LHCN-M2 (cell line): ENCODE data around the gene CHIC2. TPM values are rescaled to one million over a fixed set of nuclear protein-coding genes. Genes with fewer than 3 reads are reported as not detected.
A peak's percentile ranks its signal among the peaks of the same experiment; 100 is the strongest.
"Not testable (repeated sequence)": the region's sequence is repeated elsewhere in the genome, so short reads cannot be mapped to it uniquely, and the experiment has no call there.

Experiments
- DNase-seq: peaks from one replicate; pipeline ENCODE4 v3.0.0-alpha.2; 2012; ENCODE audit warnings: low read depth
- total RNA-seq: library from RNA; depleted of rRNA; stranded (reverse); fragments of >200 nt; gene quantifications from 2 replicates; pipeline ENCODE4 v1.2.3, GENCODE V29; 2014

Gene CHIC2
- total RNA-seq, 1 experiment from 2014 or later = 29.6 TPM

- DNase-seq = no peak
Observed at GRCh38 chr4:54061873-54062272, 2.5 kb downstream of the CHIC2 start.

DNA sequence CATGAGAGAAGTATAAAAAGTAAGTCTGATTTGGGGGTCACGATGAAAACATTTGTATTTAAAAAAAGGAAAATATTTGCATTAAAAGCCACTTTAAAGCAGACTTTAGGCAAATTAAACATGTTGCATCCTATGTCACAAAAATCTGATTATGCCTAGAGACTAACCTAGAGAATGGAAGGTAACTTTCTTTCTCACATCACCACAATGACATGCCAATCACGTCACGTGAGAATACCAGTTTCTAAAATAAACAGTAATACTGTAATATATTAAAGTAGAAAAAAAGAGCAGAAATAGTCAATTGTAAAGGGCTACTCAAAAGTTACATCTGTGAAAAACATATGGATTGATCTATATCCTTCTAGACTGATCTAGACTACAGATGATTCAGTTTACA lies 3.3 kb downstream of the CHIC2 start:
- no peak for DNase-seq

GRCh38 chr4:54060116-54060515 lies 4.3 kb downstream of the CHIC2 start:
- DNase-seq = no peak

DNA sequence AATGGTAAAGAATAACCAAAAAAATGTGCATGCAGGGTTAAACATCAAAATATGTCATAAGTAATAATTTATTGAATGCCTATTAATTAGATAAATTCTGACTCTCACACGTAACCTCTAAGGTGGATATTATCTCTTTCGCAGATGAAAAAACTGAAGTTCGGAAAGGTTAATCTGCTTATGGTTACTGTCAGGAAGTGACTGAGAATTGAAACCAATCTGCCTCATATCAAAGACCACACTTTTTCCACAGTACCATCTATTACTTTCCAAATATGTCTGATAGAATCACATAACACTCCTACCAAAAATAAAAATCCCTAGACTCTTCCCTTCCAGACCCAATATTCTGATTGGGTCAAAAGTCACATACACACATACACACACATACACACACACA lies 6.2 kb downstream of the CHIC2 start:
- DNase-seq = no peak

- DNase-seq = no peak
Observed at GRCh38 chr4:54056360-54056759, 8.0 kb downstream of the CHIC2 start.

DNA sequence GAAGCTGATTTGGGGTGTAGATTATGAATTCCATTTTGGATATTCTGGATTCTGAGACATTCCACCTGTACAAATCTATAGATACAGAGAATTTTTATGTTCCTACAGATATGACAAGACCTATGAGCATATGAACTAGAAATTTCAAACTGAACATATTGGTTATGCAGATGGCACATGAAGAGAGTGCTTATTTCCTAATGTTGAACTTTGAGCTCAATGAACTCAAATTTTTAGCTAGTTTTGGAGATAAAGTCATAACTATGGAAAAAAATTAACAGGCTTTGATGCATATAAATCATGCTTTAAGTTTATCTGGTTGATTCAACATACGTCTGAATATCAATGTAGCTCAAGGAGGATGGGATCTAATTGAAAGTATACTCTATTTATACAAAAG lies 8.9 kb downstream of the CHIC2 start:
- no peak for DNase-seq

- DNase-seq = peak; percentile 8
Observed at GRCh38 chr4:54054501-54054900, 9.9 kb downstream of the CHIC2 start.

GRCh38 chr4:54053322-54053721 lies 11.1 kb downstream of the CHIC2 start:
- not testable (repeated sequence) for DNase-seq

GRCh38 chr4:54050214-54050904 lies 14.0 kb downstream of the CHIC2 start:
- peak; percentile 27 for DNase-seq

DNA sequence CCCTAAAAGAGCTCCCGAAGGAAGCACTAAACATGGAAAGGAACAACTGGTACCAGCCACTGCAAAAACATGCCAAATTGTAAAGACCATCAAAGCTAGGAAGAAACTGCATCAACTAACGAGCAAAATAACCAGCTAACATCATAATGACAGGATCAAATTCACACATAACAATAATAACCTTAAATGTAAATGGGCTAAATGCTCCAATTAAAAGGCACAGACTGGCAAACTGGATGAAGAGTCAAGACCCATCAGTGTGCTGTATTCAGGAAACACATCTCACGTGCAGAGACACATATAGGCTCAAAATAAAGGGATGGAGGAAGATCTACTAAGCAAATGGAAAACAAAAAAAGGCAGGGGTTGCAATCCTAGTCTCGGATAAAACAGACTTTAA lies 20.8 kb downstream of the CHIC2 start:
- DNase-seq = not testable (repeated sequence)

DNA sequence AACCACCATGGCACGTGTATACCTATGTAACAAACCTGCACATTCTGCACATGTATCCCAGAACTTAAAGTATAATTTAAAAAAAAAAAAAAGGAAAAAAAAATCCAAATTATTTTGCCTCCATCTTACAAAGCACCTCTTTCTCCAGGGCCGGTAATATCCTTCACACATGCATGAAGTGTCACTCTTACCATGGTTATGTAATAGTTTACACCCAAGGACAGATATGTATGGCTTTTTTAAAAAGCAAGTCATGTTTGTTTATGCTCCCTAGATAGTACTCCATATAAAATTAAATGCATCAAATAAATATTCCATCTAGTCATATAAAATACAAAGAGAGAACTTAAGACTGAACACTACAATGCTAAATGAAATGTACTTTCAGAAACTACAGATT lies 22.5 kb downstream of the CHIC2 start:
- no peak for DNase-seq

GRCh38 chr4:54041100-54041499 lies 23.3 kb downstream of the CHIC2 start:
- DNase-seq = no peak

DNA sequence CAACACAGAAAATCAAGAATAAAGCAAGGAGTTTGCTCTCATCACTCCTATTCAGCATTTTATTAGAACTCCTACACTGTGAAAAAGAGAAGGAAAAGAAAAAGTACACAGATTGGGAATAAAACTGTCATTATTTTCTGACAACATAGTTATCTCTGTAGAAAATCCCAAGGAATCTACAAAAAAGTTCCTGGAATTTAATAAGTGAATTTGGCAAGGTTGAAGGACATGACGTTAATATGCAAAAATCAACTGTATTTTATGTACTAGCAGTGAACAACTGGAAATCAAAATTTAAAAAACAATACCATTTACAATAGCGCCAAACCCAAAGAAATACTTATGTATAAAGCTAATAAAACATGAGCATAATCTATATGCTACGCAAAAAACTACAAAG lies 26.3 kb downstream of the CHIC2 start:
- DNase-seq = no peak

- DNase-seq = no peak
Observed at GRCh38 chr4:54036184-54036583, 28.2 kb downstream of the CHIC2 start.

DNA sequence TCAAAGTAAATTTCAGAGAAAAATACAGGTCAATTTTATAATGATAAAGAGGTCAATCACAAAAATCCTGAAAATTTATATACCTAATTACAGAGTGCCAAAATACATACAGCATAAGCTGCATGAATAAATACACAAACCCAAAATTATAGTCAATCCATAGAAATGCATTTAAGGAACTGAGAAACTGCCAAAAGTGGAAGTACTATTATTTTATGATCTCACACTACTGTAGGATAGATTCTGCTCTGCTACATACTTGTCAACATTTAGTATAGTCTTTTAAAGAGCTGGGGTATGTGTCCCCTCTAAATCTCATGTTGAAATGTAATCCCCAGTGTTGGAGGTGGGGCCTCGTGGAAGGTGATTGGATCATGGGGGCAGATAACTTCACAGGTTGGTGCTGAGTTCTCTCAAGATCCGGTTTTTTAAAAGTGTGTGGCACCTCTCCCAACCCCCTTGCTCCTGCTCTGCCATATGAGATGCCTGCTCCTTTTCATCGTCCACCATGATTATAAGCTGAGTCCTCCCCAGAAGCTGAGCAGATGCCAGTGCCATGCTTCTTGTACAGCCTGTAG lies 31.8 kb downstream of the CHIC2 start:
- no peak for DNase-seq

DNA sequence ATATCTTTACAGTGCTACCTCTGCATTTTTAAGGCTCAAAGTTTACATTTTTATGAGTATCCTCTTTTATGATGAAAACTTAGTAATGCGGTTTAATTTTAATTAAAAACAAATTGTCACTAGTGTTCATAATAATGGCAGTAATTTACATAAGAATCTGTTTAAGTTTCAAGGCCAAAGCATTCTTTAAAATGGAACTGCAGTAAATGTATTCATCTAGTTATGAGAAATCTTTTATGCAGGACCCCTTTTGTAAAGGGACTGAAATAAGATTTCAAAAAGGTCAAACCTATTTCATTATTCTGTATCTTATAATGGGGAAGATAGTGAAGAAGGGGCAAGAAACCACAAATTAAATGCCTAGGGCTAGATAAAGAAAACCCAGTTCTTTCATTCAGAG lies 37.1 kb downstream of the CHIC2 start:
- DNase-seq = no peak

- no peak for DNase-seq
Observed at GRCh38 chr4:54025582-54025981, 38.8 kb downstream of the CHIC2 start.

DNA sequence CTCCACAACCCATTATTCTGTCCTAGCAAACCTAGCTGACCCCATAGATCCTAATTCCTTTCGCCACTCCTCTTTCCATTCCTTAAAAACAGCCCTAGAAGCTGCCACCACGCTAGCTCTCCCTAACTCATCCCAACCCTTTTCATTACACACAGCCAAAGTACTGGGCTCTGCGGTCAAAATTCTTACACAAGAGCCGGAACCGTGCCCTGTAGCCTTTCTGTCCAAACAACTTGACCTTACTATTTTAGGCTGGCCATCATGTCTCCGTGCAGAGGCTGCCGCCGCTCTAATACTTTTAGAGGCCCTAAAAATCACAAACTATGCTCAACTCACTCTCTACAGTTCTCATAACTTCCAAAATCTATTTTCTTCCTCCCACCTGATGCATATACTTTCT lies 41.4 kb downstream of the CHIC2 start:
- DNase-seq = not testable (repeated sequence)

DNA sequence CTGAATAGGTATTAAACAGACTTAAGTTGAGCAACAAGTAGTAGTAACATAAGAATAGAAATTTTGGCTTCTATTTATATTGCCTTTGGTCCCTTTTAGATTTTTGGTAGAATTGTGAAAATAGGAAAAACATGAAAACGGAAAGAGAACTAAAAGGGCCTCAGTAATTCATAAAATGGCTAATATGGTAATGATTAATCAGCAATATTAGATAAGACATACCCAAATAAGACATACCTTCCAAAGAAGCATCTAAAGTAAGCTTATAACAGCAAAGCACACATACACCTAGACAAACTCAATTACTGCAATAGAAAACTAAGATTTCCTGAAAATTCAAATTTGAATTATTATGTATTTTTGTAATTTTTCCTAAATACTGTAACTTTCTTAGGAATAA lies 46.4 kb downstream of the CHIC2 start:
- DNase-seq = no peak

- no peak for DNase-seq
Observed at GRCh38 chr4:54017308-54017707, 47.1 kb downstream of the CHIC2 start.

DNA sequence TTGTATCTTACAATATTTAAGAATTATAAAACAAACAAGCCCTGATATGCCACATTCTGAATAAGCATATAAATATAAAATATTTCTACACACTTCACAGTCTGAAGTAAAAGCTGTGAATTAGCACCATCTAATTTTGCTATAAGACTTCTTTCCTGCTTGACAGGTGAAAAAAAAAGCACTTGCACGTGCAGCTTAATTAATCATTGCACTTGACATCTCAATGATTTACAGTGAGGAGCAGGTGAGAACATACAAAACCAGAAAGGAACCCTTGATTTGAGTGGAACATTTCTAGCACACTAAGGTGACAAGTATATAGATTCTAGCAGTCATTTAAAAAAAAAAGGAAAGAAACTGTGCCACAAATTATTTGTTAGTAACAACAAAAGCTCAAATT lies 47.9 kb downstream of the CHIC2 start:
- no peak for DNase-seq

GRCh38 chr4:54015423-54016030 lies 48.9 kb downstream of the CHIC2 start:
- DNase-seq = no peak

DNA sequence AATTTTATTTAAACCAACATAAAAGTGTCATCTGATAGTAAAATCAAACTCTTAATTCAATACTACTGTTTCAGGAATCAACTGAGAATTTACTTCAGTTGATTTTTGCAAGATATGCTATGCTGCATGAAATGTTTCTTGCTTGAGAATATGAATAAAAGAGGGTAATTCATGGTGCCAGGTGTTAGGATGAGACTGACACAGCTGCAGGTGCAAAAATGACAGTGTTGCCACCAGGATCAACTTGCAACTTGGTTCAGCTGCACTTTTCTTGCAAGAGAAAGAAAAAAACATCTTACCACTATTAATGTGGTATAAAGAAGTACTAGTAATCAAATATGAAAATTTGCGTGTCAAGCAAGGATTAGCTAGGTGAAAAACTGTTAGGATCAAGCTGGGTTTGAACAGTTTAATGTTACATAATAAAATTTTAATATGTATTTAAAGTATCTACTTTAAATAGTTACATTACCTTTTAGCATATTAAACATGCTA lies 49.7 kb downstream of the CHIC2 start:
- no peak for DNase-seq
